ENCODE measurements around the gene PDGFB.
A peak's percentile ranks its signal among the peaks of the same experiment; 100 is the strongest.

Gene PDGFB

DNA sequence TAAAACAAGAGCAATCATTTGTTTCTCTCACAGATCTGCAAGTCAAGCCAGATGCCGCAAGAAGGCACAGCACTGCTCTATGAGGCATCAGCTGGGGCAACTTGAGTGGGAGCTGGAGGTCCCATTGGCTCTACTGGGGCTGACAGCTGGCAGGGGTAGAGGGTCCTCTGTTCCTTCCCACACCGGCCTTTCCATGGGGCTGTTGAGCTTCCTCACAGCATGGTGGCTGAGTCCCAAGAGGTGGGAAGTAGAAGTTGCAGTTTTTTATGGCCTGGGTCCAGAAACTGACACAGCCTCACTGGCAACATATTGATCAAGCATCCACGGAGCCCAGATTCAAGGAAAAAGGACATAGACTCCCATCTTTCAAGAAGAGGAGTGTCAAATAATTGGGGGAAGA lies 40.2 kb upstream of the PDGFB start:
- H3K27me3 ChIP-seq (ENCODE audit: control insufficient read depth, insufficient read depth, low read length) = no peaks in the 10 kb centered on the region
- peaks cover 4% of the 10 kb centered on the region; the same call in 1 of the 2 replicates for H3K4me1 ChIP-seq (ENCODE audit: control insufficient read depth, insufficient read depth, low read length)

GRCh38 chr22:39284142-39284980 lies 39.6 kb upstream of the PDGFB start:
- Histone ChIP-seq H3K27ac (ENCODE audit: low read depth, low read length) (no peak overlapping the region), H3K9ac (ENCODE audit: low read depth, low read length) (no peak overlapping the region), H3K27me3 (ENCODE audit: control insufficient read depth, insufficient read depth, low read length) (no peaks in the 10 kb centered on the region), H3K36me3 (ENCODE audit: control insufficient read depth, insufficient read depth, low read length) (no peaks in the 10 kb centered on the region), H3K4me1 (ENCODE audit: control insufficient read depth, insufficient read depth, low read length) (peaks cover 9% of the 10 kb centered on the region; the same call in 1 of the 2 replicates), H3K9me3 (ENCODE audit: control insufficient read depth, insufficient read depth, low read length) (no peaks in the 10 kb centered on the region), H3K4me3 (ENCODE audit: low read depth, low read length) (no peak overlapping the region)

More for the DNA sequence above, 40.2 kb upstream of the PDGFB start:
- H3K9me3 ChIP-seq (ENCODE audit: control insufficient read depth, insufficient read depth, low read length) = no peaks in the 10 kb centered on the region
- no peak overlapping the region for H3K4me3 ChIP-seq (ENCODE audit: low read depth, low read length)
- no peak overlapping the region for H3K27ac ChIP-seq (ENCODE audit: low read depth, low read length)
- no peak overlapping the region for H3K9ac ChIP-seq (ENCODE audit: low read depth, low read length)
- H3K36me3 ChIP-seq (ENCODE audit: control insufficient read depth, insufficient read depth, low read length) = no peaks in the 10 kb centered on the region

GRCh38 chr22:39283322-39284141 lies 38.8 kb upstream of the PDGFB start:
- Histone ChIP-seq H3K9me3 (ENCODE audit: control insufficient read depth, insufficient read depth, low read length) (no peaks in the 10 kb centered on the region), H3K4me3 (ENCODE audit: low read depth, low read length) (no peak overlapping the region), H3K9ac (ENCODE audit: low read depth, low read length) (no peak overlapping the region), H3K36me3 (ENCODE audit: control insufficient read depth, insufficient read depth, low read length) (no peaks in the 10 kb centered on the region), H3K4me1 (ENCODE audit: control insufficient read depth, insufficient read depth, low read length) (peaks cover 13% of the 10 kb centered on the region; the same call in 1 of the 2 replicates), H3K27me3 (ENCODE audit: control insufficient read depth, insufficient read depth, low read length) (no peaks in the 10 kb centered on the region), H3K27ac (ENCODE audit: low read depth, low read length) (no peak overlapping the region)

GRCh38 chr22:39282645-39283321 lies 38.0 kb upstream of the PDGFB start:
- H3K36me3 ChIP-seq (ENCODE audit: control insufficient read depth, insufficient read depth, low read length) = no peaks in the 10 kb centered on the region
- no peaks in the 10 kb centered on the region for H3K9me3 ChIP-seq (ENCODE audit: control insufficient read depth, insufficient read depth, low read length)
- H3K4me3 ChIP-seq (ENCODE audit: low read depth, low read length) = no peak overlapping the region
- no peaks in the 10 kb centered on the region for H3K27me3 ChIP-seq (ENCODE audit: control insufficient read depth, insufficient read depth, low read length)
- peaks cover 13% of the 10 kb centered on the region; the same call in 1 of the 2 replicates for H3K4me1 ChIP-seq (ENCODE audit: control insufficient read depth, insufficient read depth, low read length)
- H3K27ac ChIP-seq (ENCODE audit: low read depth, low read length) = no peak overlapping the region
- no peak overlapping the region for H3K9ac ChIP-seq (ENCODE audit: low read depth, low read length)

DNA sequence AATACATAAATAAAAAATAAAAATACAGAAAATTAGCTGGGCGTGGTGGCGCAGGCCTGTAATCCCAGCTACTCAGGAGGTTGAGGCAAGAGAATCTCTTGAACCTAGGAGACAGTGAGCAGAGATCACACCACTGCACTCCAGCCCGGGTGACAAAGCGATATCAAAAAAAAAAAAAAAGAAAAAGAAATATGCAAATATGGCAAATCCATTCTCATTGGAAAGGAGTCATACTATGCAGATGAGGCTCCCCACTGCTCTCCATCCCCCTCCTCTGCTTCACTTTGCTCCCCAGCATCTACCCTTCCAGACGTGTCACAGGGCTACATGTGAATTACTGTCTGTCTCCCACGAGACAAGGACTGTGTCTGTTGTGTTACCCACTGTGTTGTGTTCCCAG lies 36.3 kb upstream of the PDGFB start:
- H3K9ac ChIP-seq (ENCODE audit: low read depth, low read length) = no peak overlapping the region
- peaks cover 13% of the 10 kb centered on the region; the same call in 1 of the 2 replicates for H3K4me1 ChIP-seq (ENCODE audit: control insufficient read depth, insufficient read depth, low read length)
- H3K27ac ChIP-seq (ENCODE audit: low read depth, low read length) = peak overlapping the region; percentile 35
- H3K27me3 ChIP-seq (ENCODE audit: control insufficient read depth, insufficient read depth, low read length) = no peaks in the 10 kb centered on the region
- no peaks in the 10 kb centered on the region for H3K36me3 ChIP-seq (ENCODE audit: control insufficient read depth, insufficient read depth, low read length)
- H3K4me3 ChIP-seq (ENCODE audit: low read depth, low read length) = no peak overlapping the region
- no peaks in the 10 kb centered on the region for H3K9me3 ChIP-seq (ENCODE audit: control insufficient read depth, insufficient read depth, low read length)

DNA sequence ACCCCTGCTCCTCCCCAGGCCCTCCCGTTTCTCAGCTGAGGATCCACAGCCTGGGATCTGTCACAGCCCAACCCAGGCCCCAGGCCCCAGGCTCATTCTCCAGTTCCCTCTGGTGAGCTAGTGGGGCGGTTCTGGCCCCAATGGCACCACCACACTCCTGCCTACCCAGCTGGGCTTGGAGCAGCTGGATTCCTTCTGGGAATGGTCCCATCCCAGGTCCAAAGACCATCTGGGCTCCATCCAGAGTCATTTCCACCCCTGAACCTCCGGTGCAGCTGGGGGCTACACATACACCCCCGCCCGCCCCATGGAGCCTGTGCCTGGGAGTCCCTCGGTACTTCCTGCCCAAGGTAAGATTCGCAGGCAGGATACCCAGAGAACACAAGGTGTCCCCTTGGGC lies 35.5 kb upstream of the PDGFB start:
- Histone ChIP-seq H3K4me3 (ENCODE audit: low read depth, low read length) (no peak overlapping the region), H3K4me1 (ENCODE audit: control insufficient read depth, insufficient read depth, low read length) (peaks cover 13% of the 10 kb centered on the region; the same call in 1 of the 2 replicates), H3K27ac (ENCODE audit: low read depth, low read length) (no peak overlapping the region), H3K36me3 (ENCODE audit: control insufficient read depth, insufficient read depth, low read length) (no peaks in the 10 kb centered on the region), H3K27me3 (ENCODE audit: control insufficient read depth, insufficient read depth, low read length) (no peaks in the 10 kb centered on the region), H3K9ac (ENCODE audit: low read depth, low read length) (no peak overlapping the region), H3K9me3 (ENCODE audit: control insufficient read depth, insufficient read depth, low read length) (no peaks in the 10 kb centered on the region)

GRCh38 chr22:39279170-39279850 lies 34.5 kb upstream of the PDGFB start:
- Histone ChIP-seq H3K4me3 (ENCODE audit: low read depth, low read length) (no peak overlapping the region), H3K27ac (ENCODE audit: low read depth, low read length) (peak overlapping the region; percentile 11), H3K9me3 (ENCODE audit: control insufficient read depth, insufficient read depth, low read length) (no peaks in the 10 kb centered on the region), H3K27me3 (ENCODE audit: control insufficient read depth, insufficient read depth, low read length) (no peaks in the 10 kb centered on the region), H3K36me3 (ENCODE audit: control insufficient read depth, insufficient read depth, low read length) (no peaks in the 10 kb centered on the region), H3K9ac (ENCODE audit: low read depth, low read length) (no peak overlapping the region), H3K4me1 (ENCODE audit: control insufficient read depth, insufficient read depth, low read length) (peaks cover 13% of the 10 kb centered on the region; the same call in 1 of the 2 replicates)

GRCh38 chr22:39278040-39278439 lies 33.3 kb upstream of the PDGFB start:
- Histone ChIP-seq H3K27ac (ENCODE audit: low read depth, low read length) (no peak overlapping the region), H3K27me3 (ENCODE audit: control insufficient read depth, insufficient read depth, low read length) (no peaks in the 10 kb centered on the region), H3K9me3 (ENCODE audit: control insufficient read depth, insufficient read depth, low read length) (no peaks in the 10 kb centered on the region), H3K36me3 (ENCODE audit: control insufficient read depth, insufficient read depth, low read length) (no peaks in the 10 kb centered on the region), H3K9ac (ENCODE audit: low read depth, low read length) (no peak overlapping the region), H3K4me3 (ENCODE audit: low read depth, low read length) (no peak overlapping the region), H3K4me1 (ENCODE audit: control insufficient read depth, insufficient read depth, low read length) (peaks cover 13% of the 10 kb centered on the region; the same call in 1 of the 2 replicates)

- no peaks in the 10 kb centered on the region for H3K9me3 ChIP-seq (ENCODE audit: control insufficient read depth, insufficient read depth, low read length)
- H3K4me3 ChIP-seq (ENCODE audit: low read depth, low read length) = no peak overlapping the region
- no peaks in the 10 kb centered on the region for H3K36me3 ChIP-seq (ENCODE audit: control insufficient read depth, insufficient read depth, low read length)
- no peaks in the 10 kb centered on the region for H3K27me3 ChIP-seq (ENCODE audit: control insufficient read depth, insufficient read depth, low read length)
- H3K9ac ChIP-seq (ENCODE audit: low read depth, low read length) = no peak overlapping the region
- H3K27ac ChIP-seq (ENCODE audit: low read depth, low read length) = no peak overlapping the region
- H3K4me1 ChIP-seq (ENCODE audit: control insufficient read depth, insufficient read depth, low read length) = peaks cover 13% of the 10 kb centered on the region; the same call in 1 of the 2 replicates
Measured at GRCh38 chr22:39277142-39277607, 32.4 kb upstream of the PDGFB start.

DNA sequence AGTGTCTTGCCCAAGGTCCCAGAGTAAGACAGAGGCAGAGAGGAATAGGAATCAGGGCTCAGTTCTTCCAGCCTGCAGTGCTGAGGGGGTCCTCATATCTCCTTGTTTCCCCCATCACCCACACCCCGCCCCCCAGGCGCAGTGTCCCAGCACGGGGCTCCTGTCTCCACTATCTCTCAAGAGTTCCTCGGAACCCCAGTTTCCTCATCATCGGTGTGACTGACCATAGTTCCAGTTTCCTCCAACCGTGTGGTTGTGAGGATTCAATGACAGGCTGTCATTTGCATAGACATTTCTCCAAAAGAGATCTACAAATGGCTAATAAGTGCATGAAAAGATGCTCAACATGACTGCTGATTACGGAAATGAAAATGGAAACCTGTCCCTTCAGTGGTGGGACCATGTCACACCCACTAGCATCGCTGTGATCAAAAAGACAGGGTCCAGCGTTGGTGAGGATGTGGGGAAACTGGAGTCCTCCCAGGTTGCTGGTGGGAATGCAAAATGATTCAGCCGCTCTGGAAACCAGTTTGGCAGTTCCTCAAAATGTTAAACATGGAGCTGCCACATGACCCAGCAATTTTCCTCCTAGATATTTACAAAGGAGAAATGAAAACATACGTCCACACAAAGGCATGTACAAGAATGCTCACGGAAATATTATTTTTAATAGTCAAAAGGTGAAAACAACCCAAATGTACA lies 31.8 kb upstream of the PDGFB start:
- peaks cover 13% of the 10 kb centered on the region; the same call in 1 of the 2 replicates for H3K4me1 ChIP-seq (ENCODE audit: control insufficient read depth, insufficient read depth, low read length)
- no peaks in the 10 kb centered on the region for H3K36me3 ChIP-seq (ENCODE audit: control insufficient read depth, insufficient read depth, low read length)
- no peak overlapping the region for H3K4me3 ChIP-seq (ENCODE audit: low read depth, low read length)
- no peaks in the 10 kb centered on the region for H3K27me3 ChIP-seq (ENCODE audit: control insufficient read depth, insufficient read depth, low read length)
- no peaks in the 10 kb centered on the region for H3K9me3 ChIP-seq (ENCODE audit: control insufficient read depth, insufficient read depth, low read length)
- no peak overlapping the region for H3K9ac ChIP-seq (ENCODE audit: low read depth, low read length)
- H3K27ac ChIP-seq (ENCODE audit: low read depth, low read length) = no peak overlapping the region

All from HUES48 (cell line).